Measurements from ENCODE around the gene GPX5.
"Not testable (repeated sequence)": the region's sequence is repeated elsewhere in the genome, so short reads cannot be mapped to it uniquely, and the experiment has no call there.

The GPX5 gene

GRCh38 chr6:28525496-28526039, at the start of gene GPX5:
GPX5 (plus strand) TSS chr6:28525881; CDS start chr6:28526014, 133 bp downstream.
- no peak for DNase-seq (ENCODE audit: low read depth in 2 of 2)

DNA sequence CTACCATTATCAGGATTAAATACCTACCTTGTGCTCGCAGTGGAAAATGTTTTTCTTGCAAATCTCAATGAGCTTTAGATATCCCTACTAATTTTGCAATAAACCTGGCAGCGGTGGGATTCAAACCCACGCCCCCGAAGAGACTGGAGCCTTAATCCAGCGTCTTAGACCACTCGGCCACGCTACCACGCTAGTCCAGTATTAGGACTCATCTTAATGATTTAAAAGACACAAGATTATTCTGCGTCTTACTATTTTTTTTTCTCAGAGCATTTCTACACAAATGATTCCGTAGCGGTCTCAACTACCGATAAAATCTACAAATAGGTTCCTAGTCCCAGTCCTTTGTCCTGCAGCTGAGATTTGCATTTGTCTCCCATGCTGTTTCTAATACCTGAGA, 47.2 kb upstream of the GPX5 start:
- no peak for DNase-seq (ENCODE audit: low read depth in 2 of 2)

DNA sequence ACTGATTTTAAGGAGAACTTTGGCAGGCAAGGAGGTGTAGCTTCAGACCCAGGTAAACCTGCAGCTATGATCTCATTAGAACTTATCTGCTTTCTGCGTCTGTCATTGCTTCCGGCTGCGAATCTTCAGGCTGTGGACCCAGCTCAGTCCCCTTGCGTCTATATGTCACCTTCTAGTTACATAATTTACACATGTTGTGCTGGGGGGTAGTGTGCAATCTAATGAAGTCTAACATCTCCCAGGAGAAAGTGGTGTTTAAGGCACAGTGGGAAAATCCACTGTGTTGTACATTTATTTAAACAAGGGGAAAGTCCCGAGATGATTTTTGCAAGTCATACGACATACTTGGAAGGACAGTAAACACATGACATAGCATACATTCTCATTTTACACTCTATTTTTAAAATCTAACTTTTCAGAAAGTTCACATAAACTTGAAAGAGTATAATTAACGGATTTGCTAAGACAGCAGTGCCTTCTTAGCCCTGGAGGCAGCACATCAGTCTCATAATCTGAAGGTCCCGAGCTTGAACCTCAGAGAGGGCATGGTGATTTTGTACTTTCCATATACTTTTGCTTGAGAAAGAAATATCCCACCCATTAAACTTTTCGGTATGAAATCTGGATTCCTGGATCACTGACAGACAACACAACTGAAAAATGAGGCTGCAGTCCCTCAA, 45.3 kb upstream of the GPX5 start:
- no peak for DNase-seq (ENCODE audit: low read depth in 2 of 2)

DNA sequence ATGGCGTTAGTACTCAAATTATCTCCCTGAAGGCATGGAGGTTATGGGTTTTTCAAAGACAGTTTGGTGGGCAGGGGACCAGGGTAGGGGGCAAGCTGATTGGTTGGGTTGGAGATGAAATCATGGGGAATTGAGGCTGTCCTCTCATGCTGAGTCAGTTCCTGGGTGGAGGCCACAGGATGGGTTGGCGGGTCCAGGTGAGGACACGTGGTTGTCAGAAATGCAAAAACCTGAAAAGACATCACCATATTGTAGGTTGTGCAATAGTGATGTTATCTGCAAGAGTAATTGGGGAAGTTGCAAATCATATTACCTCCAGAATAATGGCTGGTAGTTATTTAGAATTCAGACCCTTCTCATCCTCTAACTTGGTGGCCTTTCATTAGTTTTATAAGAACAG, 40.2 kb upstream of the GPX5 start:
- DNase-seq (ENCODE audit: low read depth in 2 of 2): no peak

GRCh38 chr6:28486533-28486932, 39.1 kb upstream of the GPX5 start:
- no peak for DNase-seq (ENCODE audit: low read depth in 2 of 2)

DNA sequence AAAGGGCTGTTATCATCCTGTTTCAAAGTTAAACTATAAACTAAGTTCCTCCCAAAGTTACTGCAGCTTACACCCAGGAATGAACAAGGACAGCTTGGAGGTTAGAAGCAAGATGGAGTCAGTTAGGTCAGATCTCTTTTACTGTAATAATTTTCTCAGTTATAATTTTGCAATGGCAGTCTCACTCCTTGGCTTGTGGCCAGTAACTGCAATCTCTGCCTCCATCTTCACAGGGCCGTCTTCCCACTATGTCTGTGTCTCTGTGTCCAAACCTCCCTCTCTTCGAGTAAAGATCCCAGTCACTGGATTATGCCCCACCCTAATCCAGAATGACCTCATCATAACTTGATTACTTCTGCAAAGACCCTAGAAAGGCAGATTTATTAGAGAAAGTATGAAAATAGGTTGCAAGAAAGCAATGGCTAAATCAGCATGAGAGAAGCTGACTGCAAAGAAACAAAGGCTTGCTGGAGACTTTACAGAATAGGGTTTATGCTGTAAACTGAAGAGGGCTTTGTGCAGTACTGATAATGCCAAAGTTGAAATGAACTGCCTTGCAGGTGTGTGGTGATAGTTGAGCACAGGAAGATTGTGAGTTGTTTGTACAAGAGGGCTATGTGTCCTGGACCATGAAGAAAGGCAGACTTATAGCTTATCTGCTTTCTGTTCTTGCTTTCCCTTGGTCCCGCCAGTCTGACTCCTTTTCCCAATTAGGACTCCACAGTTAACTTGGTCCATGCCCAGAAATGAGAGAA, 38.5 kb upstream of the GPX5 start:
- no peak for DNase-seq (ENCODE audit: low read depth in 2 of 2)

DNA sequence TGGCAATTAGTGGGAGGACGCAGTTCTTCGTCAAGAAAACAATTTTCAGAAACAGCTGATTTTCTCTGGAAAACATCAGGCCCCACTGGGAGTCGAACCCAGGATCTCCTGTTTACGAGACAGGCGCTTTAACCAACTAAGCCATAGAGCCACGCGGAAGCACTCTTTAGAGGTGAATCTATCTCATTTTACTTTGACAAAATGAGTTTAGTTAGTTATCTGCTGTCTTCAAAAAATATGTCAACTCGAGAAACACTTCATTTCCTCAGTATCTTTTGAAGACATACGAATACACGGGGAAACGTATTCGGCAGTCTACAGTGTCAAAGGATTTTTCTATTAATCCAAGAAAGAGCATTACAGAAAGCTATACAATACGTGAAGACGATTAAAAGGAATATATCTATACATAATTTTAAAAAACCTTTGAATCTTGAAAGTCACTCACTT, 36.7 kb upstream of the GPX5 start:
- DNase-seq (ENCODE audit: low read depth in 2 of 2): no peak

DNA sequence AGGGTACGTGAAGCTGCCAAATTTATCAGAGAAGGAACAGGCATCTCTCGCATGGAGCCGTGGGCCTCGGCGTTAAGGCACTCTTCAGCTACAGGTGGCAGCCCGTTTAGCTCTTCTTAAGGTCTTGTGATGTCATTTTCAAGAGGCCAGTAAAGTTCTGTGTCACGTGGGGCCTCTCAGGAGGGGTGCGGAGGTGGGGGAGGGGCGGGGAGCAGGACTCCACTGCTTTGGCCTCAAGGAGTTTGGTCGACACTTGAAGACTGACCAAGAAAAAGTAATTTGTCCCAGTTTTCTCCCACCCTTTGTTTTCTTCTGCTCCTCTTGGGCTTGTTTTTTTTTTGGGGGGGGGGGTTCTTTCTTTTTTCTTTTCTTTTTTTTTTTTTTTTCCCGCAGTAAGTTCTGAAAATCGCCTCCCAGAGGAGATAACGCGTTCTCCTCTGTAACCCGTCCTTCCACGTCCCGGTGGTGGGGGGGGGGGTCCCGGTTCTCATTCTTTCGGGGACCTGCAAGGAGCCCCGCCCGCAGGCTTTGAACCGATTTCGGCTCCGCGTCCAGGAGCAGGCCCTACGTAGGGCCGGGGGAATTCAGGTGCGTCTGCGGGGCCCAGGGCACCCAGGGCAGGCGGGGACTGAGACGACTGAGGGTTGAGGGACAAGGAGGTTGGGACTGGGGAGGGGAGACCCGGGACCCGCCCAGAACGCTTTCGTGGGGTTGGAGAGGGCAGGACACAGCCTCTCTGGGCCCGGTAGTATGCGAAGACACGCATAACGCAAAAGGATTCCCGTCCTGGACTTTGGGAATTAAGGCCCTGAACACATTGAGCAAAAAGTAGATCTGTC, 36.1 kb upstream of the GPX5 start:
- DNase-seq (ENCODE audit: low read depth in 2 of 2): peak in 1 of 2 donors; percentile 4

DNA sequence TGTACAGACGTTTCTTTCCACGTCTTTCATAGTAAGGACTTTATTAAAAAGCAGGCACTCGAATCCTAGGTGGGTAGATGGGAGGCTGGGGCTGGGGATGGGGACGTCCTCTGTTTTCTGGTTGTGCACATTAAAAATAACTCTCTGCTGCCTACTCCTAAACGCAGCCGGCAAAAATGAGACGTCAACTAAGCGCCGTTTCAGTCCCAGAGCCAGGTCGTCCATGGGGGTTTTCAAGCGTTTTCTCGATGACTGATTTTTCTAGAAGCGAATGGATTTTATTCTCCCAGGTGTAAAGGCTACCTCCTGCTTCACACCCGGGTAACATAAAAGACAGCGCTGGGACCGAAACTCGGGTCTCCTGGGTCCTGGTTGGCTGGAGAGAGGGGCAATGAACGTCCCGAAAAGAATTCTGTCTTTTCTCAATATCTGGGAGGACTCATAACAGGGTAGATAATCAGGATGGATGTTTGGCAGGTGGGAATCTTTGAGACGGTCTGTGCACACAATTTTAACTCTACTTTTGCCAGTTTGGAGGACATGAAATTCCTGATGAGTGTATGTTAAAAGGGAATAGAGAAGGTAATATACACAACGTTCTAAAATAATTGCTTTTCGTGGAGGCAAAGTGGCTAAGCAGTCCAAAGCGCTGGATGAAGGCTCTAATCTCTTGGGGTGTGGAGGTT, 35.3 kb upstream of the GPX5 start:
- DNase-seq (ENCODE audit: low read depth in 2 of 2): no peak

DNA sequence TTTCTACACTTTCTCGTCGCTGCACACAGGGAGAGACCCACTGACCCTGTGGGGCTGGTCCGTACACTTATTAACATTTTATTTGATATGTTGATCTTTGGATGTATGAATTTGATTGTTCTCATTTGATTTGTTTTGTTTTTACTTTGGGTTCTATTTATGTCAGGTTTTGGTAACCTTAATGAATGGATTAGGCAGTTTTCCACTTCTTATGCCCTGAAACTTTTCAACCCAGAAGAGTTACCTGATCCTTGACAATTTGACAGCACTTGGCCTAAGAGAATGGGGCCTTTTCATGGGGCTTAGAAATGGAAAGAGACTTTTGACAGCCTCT, 33.7 kb upstream of the GPX5 start:
- no peak for DNase-seq (ENCODE audit: low read depth in 2 of 2)

- no peak for DNase-seq (ENCODE audit: low read depth in 2 of 2)
These were observed 29.4 kb upstream of the GPX5 start for GRCh38 chr6:28496099-28496779.

DNA sequence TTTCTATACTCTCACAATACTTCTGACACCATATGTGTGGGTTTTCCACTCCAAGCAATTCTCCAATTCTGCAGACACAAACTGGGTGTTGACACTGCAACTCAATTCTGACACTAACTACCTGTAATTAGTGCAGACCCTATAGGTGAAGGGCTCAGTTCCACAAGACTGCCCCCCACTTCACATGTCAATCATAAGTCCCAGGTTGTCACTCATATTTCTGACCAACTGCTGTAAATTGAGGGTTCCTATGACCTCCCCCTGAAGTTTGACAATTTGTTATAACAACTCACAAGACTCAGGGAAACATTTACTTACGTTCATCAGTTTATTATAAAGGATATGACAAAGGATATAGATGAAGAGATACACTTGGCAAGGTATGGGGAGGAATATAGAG, 28.4 kb upstream of the GPX5 start:
- no peak for DNase-seq (ENCODE audit: low read depth in 2 of 2)

DNA sequence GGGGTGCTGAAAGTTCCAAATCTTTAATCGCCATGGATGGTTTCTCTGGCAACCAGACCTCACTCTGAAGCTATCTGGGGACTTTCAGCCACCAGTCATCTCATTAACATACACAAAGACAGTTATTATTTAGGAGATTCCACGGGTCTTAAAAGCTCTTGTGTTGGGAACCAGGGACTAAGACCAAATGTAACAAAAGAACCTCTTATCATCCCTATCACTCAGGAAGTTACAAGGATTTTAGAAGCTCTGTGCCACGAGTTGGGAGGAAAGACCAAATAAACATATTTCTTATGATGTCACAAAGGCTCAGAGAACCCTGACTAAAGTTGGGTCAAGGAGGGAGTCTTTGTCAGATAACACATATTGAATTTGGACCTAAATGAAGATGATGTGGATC, 27.8 kb upstream of the GPX5 start:
- no peak for DNase-seq (ENCODE audit: low read depth in 2 of 2)

DNA sequence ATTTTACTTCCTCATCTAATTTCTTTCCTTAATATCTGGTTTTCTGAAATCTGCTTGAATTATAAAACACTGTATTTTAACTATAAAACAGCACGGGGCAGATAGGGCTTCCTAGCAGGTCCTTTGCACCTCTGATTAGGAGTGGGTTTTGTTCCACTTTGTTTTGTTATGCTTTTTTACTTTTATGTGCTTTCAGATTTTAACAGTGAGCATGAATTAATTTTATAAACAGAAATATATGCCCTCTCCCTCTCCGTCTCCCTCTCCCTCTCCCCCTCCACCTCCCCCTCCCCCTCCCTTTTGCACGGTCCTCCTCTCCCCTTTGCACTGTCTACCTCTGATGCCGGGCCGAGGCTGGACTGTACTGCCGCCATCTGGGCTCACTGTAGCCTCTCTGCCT, 24.4 kb upstream of the GPX5 start:
- DNase-seq (ENCODE audit: low read depth in 2 of 2): no peak

DNA sequence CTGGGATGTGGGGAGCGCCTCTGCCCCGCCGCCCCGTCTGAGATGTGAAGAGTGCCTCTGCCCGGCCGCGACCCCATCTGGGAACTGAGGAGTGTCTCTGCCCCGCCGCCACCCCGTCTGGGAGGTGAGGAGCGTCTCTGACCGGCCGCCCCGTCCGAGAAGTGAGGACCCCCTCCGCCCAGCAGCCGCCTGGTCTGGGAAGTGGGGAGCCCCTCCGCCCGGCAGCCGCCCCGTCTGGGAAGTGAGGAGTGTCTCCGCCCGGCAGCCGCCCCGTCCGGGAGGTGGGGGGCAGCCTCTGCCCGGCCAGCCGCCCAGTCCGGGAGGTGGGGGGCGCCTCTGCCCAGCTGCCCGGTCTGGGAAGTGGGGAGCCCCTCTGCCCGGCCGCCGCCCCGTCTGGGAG, 23.5 kb upstream of the GPX5 start:
- DNase-seq (ENCODE audit: low read depth in 2 of 2): not testable (repeated sequence)

- DNase-seq (ENCODE audit: low read depth in 2 of 2): not testable (repeated sequence)
These were observed 22.9 kb upstream of the GPX5 start for GRCh38 chr6:28502709-28503305.

DNA sequence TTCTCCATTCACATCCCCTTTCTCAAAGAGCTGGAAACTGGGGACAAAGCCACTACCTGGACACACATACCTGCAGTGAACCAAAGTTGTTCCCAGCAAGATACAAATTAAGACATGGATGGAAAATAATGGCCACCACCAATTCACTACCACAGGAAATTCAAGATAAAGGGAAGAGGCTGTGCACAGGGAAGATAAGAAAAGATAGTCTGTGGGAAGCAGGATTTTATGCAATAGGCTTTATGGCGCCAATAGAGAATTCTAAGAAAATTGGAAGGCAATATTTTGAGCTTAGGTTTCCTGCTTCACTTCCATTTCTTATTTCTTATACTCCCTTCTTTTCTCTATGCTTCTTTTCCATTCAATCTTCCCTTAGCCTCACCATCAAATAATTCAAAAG, 19.9 kb upstream of the GPX5 start:
- DNase-seq (ENCODE audit: low read depth in 2 of 2): no peak

DNA sequence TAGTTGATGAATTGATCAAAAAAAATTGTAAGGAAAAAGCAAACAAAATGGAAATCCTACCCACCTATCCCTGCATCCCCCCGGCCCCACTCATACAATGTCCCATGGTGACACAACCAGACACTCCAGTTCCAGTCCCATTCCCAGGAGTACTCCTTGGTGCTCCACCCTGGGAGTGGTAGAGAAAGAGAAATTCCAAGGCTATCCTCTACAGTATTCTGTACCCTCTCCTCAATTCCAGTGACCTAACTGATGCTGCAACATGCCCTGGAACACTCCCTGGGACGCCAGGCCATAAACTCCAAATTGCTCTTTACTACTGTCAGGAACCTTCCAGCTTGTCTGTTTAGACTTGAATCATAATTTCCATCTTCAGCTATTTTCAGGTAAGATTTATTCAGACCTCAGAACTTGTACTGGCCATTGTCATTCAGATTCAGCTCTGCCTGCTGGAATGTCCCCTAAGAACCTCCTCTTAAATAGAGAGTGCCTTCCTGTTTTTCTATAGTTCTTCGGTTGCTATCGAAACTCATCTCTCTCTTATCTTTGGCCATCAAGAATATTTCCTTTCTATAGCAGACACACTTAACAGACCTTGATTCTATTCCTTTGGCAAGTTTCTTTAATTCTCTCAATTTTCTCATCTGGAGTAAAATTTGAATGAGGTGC, 18.7 kb upstream of the GPX5 start:
- no peak for DNase-seq (ENCODE audit: low read depth in 2 of 2)

DNA sequence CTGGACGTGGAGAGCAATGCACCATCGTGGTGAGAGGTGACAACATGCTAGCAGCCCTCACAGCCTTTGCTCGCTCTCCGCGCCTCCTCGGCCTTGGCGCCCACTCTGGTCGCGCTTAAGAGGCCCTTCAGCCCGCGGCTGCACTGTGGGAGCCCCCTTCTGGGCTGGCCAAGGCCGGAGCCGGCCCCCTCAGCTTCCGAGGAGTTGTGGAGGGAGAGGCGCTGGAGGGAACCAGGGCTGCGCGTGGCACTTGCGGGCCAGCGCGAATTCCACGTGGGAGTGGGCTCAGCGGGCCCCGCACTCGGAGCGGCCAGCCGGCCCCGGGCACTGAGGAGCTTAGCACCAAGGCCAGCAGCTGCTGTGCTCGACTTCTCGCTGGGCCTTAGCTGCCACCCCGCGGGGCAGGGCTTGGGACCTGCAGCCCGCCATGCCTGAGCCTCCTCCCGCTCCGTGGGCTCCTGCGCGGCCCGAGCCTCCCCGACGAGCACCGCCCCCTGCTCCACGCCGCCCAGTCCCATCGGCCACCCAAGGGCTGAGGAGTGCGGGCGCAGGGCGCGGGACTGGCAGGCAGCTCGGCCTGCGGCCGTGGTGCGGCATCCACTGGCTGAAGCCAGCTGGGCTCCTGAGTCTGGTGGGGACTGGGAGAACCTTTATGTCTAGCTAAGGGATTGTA, 13.9 kb upstream of the GPX5 start:
- DNase-seq (ENCODE audit: low read depth in 2 of 2): no peak

- DNase-seq (ENCODE audit: low read depth in 2 of 2): not testable (repeated sequence)
These were observed 13.3 kb upstream of the GPX5 start for GRCh38 chr6:28512387-28512786.

Data from stimulated activated CD8-positive, alpha-beta memory T cell treated with anti-CD3 and anti-CD28 coated beads, Interleukin-2, amount 100 ng/mL, for 1 hour (primary cell).